Neural crest cell (in vitro differentiated cells): ENCODE data around the gene ADGRV1. TPM values are rescaled to one million over a fixed set of nuclear protein-coding genes. Genes with fewer than 3 reads are reported as not detected.

Experiments
- DNase-seq: peaks from one replicate; pipeline ENCODE4 v3.0.0; 2021; ENCODE audit warnings: low read depth, mixed read lengths, low spot score
- H3K27ac Mint-ChIP-seq: one replicate; pipeline ENCODE4 v1.8.0; 2021; ENCODE audit warnings: mild to moderate bottlenecking, mixed read lengths; ENCODE audit not compliant: unreplicated experiment
- H3K27me3 Mint-ChIP-seq: 2 replicates; pipeline ENCODE4 v1.8.0; 2021; ENCODE audit warnings: low read depth, mild to moderate bottlenecking, mixed read lengths
- H3K36me3 Mint-ChIP-seq: 2 replicates; pipeline ENCODE4 v1.8.0; 2021; ENCODE audit warnings: low read depth, mild to moderate bottlenecking, mixed read lengths
- H3K4me1 Mint-ChIP-seq: 2 replicates; pipeline ENCODE4 v1.8.0; 2021; ENCODE audit warnings: mixed read lengths
- H3K4me3 Mint-ChIP-seq: one replicate; pipeline ENCODE4 v1.8.0; 2021; ENCODE audit warnings: mild to moderate bottlenecking, mixed read lengths
- H3K9me3 Mint-ChIP-seq: 2 replicates; pipeline ENCODE4 v1.8.0; 2021; ENCODE audit warnings: mixed read lengths
- CTCF ChIP-seq: fragments of 200-600 bp; sonication (generic); conservative IDR thresholded peaks from 2 replicates; pipeline ENCODE4 v1.5.0; 2021; ENCODE audit warnings: antibody characterized with exemption, mild to moderate bottlenecking
- total RNA-seq: library from RNA; stranded (reverse); gene quantifications from 2 replicates; pipeline ENCODE4 v1.2.1, GENCODE V29; 2021

Gene ADGRV1
- total RNA-seq, 1 donor from 2014 or later: 43.4 TPM

DNA sequence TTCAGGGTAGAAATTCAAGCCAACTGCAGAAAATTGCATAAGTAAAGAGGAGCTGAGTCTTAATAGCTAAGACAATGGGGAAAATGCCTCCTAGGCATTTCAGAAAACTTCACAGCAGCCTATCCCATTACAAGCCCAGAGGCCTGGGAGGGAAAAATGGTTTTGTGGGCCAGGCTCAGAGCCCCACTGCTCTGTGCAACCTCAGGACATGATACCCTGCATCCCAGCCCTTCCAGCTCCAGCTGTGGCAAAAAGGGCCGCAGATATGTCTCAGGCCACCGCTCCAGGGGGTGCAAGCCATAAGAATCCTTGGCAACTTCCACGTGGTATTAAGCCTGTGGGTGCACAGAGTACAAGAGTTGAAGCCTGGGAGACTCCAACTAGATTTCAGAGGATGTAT, 437.5 kb downstream of the ADGRV1 start:
- peaks cover 25% of the 10 kb centered on the region for H3K36me3 Mint-ChIP-seq
- H3K9me3 Mint-ChIP-seq: peaks cover 9% of the 10 kb centered on the region
- H3K4me1 Mint-ChIP-seq: no peaks in the 10 kb centered on the region
- DNase-seq: no peak
- H3K27ac Mint-ChIP-seq: no peak overlapping the region
- TF ChIP-seq CTCF: no peak
- H3K27me3 Mint-ChIP-seq: no peaks in the 10 kb centered on the region
- H3K4me3 Mint-ChIP-seq: no peak overlapping the region

GRCh38 chr5:90997082-90997481, 438.5 kb downstream of the ADGRV1 start:
- peaks cover 9% of the 10 kb centered on the region for H3K9me3 Mint-ChIP-seq
- no peak overlapping the region for H3K27ac Mint-ChIP-seq
- H3K36me3 Mint-ChIP-seq: peaks cover 25% of the 10 kb centered on the region
- H3K27me3 Mint-ChIP-seq: no peaks in the 10 kb centered on the region
- no peak for DNase-seq
- no peak for TF ChIP-seq CTCF
- no peaks in the 10 kb centered on the region for H3K4me1 Mint-ChIP-seq
- no peak overlapping the region for H3K4me3 Mint-ChIP-seq

DNA sequence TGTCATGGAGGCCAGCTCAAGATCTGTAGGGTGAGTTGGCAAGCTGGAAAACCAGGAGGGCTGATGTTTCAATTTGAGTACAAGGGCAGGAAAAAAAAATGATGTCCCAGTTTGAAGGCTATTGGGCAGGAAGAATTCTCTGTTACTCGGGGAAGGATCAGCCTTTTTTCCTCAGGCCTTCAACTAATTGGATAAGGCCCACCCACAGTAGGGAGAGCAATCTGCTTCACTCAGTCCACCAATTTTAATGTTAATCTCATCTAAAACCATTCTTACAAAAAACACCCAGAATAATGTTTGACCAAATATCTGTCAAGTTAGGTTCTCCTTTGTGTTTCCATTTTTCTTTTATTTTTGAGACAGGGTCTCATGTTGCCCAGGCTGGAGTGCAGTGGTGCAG, 442.1 kb downstream of the ADGRV1 start:
- Mint-ChIP-seq H3K27me3 (no peaks in the 10 kb centered on the region), H3K4me3 (no peak overlapping the region), H3K4me1 (no peaks in the 10 kb centered on the region), H3K9me3 (no peaks in the 10 kb centered on the region), H3K36me3 (peaks cover 6% of the 10 kb centered on the region), H3K27ac (no peak overlapping the region)
- no peak for TF ChIP-seq CTCF
- DNase-seq: no peak

DNA sequence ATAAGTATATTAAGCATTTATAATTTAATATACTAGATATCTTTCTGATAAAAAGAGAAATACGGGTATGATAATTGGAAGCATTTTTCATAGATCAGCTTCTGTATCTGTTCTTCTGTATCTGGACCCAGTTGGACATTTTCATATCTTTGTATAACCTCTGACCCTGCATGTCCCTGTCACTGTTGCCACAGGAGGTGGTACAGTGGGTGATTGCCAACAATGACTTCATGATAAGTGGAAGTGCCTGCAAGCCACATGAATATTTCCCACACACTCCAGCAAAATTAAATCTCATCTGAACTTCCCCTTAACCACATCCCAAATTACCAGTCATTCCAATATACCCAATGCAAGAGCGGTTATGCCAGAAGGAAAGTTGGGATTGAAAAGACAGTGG, 448.1 kb downstream of the ADGRV1 start:
- Mint-ChIP-seq H3K27ac (no peak overlapping the region), H3K4me3 (no peak overlapping the region), H3K27me3 (no peaks in the 10 kb centered on the region), H3K4me1 (peaks cover 7% of the 10 kb centered on the region), H3K9me3 (no peaks in the 10 kb centered on the region), H3K36me3 (no peaks in the 10 kb centered on the region)
- TF ChIP-seq CTCF: no peak
- DNase-seq: no peak

GRCh38 chr5:91007251-91007650, 448.7 kb downstream of the ADGRV1 start:
- peaks cover 7% of the 10 kb centered on the region for H3K4me1 Mint-ChIP-seq
- no peaks in the 10 kb centered on the region for H3K9me3 Mint-ChIP-seq
- H3K27ac Mint-ChIP-seq: no peak overlapping the region
- DNase-seq: no peak
- no peak for TF ChIP-seq CTCF
- H3K27me3 Mint-ChIP-seq: no peaks in the 10 kb centered on the region
- no peak overlapping the region for H3K4me3 Mint-ChIP-seq
- no peaks in the 10 kb centered on the region for H3K36me3 Mint-ChIP-seq
